Adrenal gland (tissue), 12 donors: ENCODE measurements around the gene TSKU. TPM values are rescaled to one million over a fixed set of nuclear protein-coding genes. Genes with fewer than 3 reads are reported as not detected.
A peak's percentile ranks its signal among the peaks of the same experiment; 100 is the strongest.

Source experiments
- DNase-seq, 7 donors: peaks; one replicate each; pipeline ENCODE4 v3.0.0-alpha.2; 2019 to 2020
- H3K27ac ChIP-seq, 5 donors: fragments of 200-600 bp; sonication (generic) in 4 of 5; 1 replicate in 3 of 5; 2 replicates in 2 of 5; pipeline versions ENCODE4 v1.5.1 to v1.8.0; 2016 to 2020; ENCODE audit warnings: mild to moderate bottlenecking in 1 of 5
- H3K27me3 ChIP-seq: fragments of 200-600 bp; 2 replicates; pipeline ENCODE4 v1.8.0; 2021
- H3K36me3 ChIP-seq, 2 donors: fragments of 200-600 bp; replicated peaks in 1 of 2; 1 replicate in 1 of 2; 2 replicates in 1 of 2; pipeline versions ENCODE4 v1.5.1 to v1.8.0; 2018 to 2022
- H3K4me1 ChIP-seq, 2 donors: fragments of 200-600 bp; replicated peaks in 1 of 2; 1 replicate in 1 of 2; 2 replicates in 1 of 2; pipeline versions ENCODE4 v1.5.1 to v1.8.0; 2018 to 2021
- H3K4me3 ChIP-seq, 4 donors: fragments of 200-600 bp; sonication (generic) in 3 of 4; one replicate each; pipeline ENCODE4 v1.5.1; 2016 to 2018
- H3K9me3 ChIP-seq, 3 donors: fragments of 200-600 bp; sonication (generic) in 1 of 3; replicated peaks in 1 of 3; 1 replicate in 2 of 3; 2 replicates in 1 of 3; pipeline versions ENCODE4 v1.5.1 to v1.8.0; 2016 to 2021
- CTCF ChIP-seq, 6 experiments: fragments of 450-650 bp in 4 of 6; fragments of 200-600 bp in 2 of 6; sonication (generic) in 1 of 6; IDR thresholded peaks; 1 replicate in 5 of 6; 2 replicates in 1 of 6; pipeline versions ENCODE4 v1.5.1 to v1.8.0; 2016 to 2021; ENCODE audit warnings: antibody characterized with exemption in 6 of 6, mild to moderate bottlenecking in 2 of 6, moderate library complexity in 1 of 6
- POLR2A ChIP-seq, 2 donors: fragments of 450-650 bp; IDR thresholded peaks; one replicate each; pipeline ENCODE4 v1.6.1; 2017; ENCODE audit warnings: antibody characterized with exemption in 2 of 2, mild to moderate bottlenecking in 2 of 2, moderate library complexity in 1 of 2
- WGBS, 4 donors: extraction: QIAGEN DNeasy Blood & Tissue Kit in 2 of 4; methylation state at CpG; one replicate each; pipeline versions ENCODE4 v1.1.5 to v1.1.7; 2013 to 2017; 5-methylcytosine and 5-hydroxymethylcytosine counted together
- intact Hi-C, 2 donors: fragments of 100-400 bp; cut with DNase I; formaldehyde crosslinking; loops; one replicate each; pipeline versions ENCODE4 v1.14.1 to v1.15.0; 2022 to 2023
- polyA plus RNA-seq, 3 donors: library from polyadenylated mRNA; stranded (reverse); fragments of 200-250 nt in 2 of 3; fragments of 350-450 nt in 1 of 3; fragmentation: Illumina TruSeq in 1 of 3; extraction: RNeasy Lipid Tissue Mini Kit (QIAGEN cat#74804) in 1 of 3; gene quantifications; one replicate each; pipeline ENCODE4 v1.2.3, GENCODE V29; 2013 to 2014
- total RNA-seq, 9 donors: library from RNA; depleted of rRNA in 4 of 9; stranded (reverse); fragments of >200 nt in 4 of 9; fragments of 120-200 nt in 1 of 9; fragmentation: NEBNext Ultra II Directional in 1 of 9; extraction: Animal tissue kit (Norgen Biotek cat#: 25700) in 1 of 9; gene quantifications; one replicate each; pipeline versions ENCODE4 v1.1.0 to v1.2.4, GENCODE V29; 2013 to 2023
- donor health status: healthy with polysubstance abuse.
- donor health status: Bipolar disorder and iron deficiency.
- donor health status: DM: yes; HTN: yes; CAD: no.
- donor health status: DM: no; HTN: no; CAD: no.
- donor health status: DM: no; HTN: no; CAD: no.
- donor health status: DM: yes; HTN: yes; CAD: no.

TSKU gene
- total and polyA plus RNA-seq, 12 donors, result 6.7 to 129 (median 12.7) TPM

- 76 to 87% (median 84%) methylated on average over 1 of the region's 1 CpG for WGBS, 4 donors
- TF ChIP-seq CTCF (IDR thresholded peaks at IDR 0.05), result no peak
- no peak for TF ChIP-seq POLR2A (IDR thresholded peaks at IDR 0.05)
Measured at GRCh38 chr11:76822406-76822805, 39.2 kb downstream of the TSKU start.

GRCh38 chr11:76823481-76824028 is 40.4 kb downstream of the TSKU start:
- H3K4me3 ChIP-seq, result no peak overlapping the region
- TF ChIP-seq POLR2A (IDR thresholded peaks at IDR 0.05), result no peak
- TF ChIP-seq CTCF (IDR thresholded peaks at IDR 0.05), result no peak
- peaks cover 0 to 15% of the 10 kb centered on the region in 2 donors for H3K4me1 ChIP-seq
- DNase-seq, result peak in 3 of 7 donors; percentile 27 to 67 (median 32)
- H3K27me3 ChIP-seq, result no peaks in the 10 kb centered on the region
- H3K27ac ChIP-seq, result peak overlapping the region in 3 of 5 donors; percentile 24 to 67 (median 65)
- WGBS, 4 donors, result 62 to 66% (median 64%) methylated on average over 9 of the region's 9 CpGs
- no peaks in the 10 kb centered on the region for H3K36me3 ChIP-seq
- H3K9me3 ChIP-seq, result no peaks in the 10 kb centered on the region
- intact Hi-C loops, result no loop called here

More at GRCh38 chr11:76822406-76822805, 39.2 kb downstream of the TSKU start:
- H3K27ac ChIP-seq, result no peak overlapping the region
- intact Hi-C loops, result no loop called here
- H3K4me1 ChIP-seq, result peaks cover 0 to 15% of the 10 kb centered on the region in 2 donors
- no peak for DNase-seq
- no peaks in the 10 kb centered on the region for H3K36me3 ChIP-seq
- H3K27me3 ChIP-seq, result no peaks in the 10 kb centered on the region
- no peak overlapping the region for H3K4me3 ChIP-seq
- no peaks in the 10 kb centered on the region for H3K9me3 ChIP-seq

- DNase-seq, result no peak
- intact Hi-C loops, result no loop called here
- Histone ChIP-seq H3K36me3 (no peaks in the 10 kb centered on the region), H3K9me3 (no peaks in the 10 kb centered on the region), H3K27ac (peak overlapping the region in 3 of 5 donors; percentile 24 to 66 (median 65)), H3K4me1 (peaks cover 0 to 15% of the 10 kb centered on the region in 2 donors), H3K4me3 (no peak overlapping the region), H3K27me3 (no peaks in the 10 kb centered on the region)
- no peak for TF ChIP-seq POLR2A (IDR thresholded peaks at IDR 0.05)
- no peak for TF ChIP-seq CTCF (IDR thresholded peaks at IDR 0.05)
- whole genome bisulfite sequencing, 4 donors, result 66 to 80% (median 67%) methylated on average over 9 of the region's 9 CpGs
Measured at GRCh38 chr11:76824083-76824939, 41.2 kb downstream of the TSKU start.

DNA sequence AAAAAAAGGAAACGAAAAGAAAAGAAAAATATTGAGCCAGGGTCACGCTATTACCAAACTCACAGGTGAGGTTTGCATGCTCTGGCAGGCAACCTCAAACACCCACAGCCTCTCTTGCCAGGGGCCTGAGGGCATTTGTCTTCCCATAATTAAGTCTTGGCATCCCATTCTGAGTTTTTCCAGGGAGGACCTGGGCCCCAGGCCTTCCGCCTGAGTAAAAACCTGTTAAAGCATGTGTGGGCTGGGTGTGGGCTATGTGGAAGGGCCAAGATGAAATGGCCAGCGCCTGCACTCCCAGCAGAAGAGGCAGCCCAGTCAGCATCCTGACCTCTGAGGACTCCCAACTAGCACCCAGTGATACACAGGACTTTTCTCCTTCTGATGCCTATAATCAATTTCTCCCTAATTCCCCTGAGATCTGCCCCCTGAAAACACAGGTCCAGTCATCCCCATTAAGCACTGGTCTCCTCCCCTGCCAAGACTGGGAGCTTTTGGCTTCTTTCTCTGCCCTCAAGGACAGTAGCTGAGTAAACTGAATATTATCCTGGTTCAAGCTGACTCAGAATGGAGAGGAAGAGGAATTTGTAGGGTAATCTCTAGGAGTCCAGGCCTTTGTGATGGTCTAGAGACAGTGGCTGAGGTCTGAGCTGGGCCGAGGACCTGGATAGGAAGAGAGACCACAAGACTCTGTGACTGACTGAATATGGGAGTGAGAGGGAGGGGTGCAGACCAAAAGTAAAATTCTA is 42.0 kb downstream of the TSKU start:
- H3K27ac ChIP-seq, result peak overlapping the region in 3 of 5 donors; percentile 13 to 38 (median 34)

More for the DNA sequence above, 42.0 kb downstream of the TSKU start:
- Histone ChIP-seq H3K4me3 (no peak overlapping the region), H3K9me3 (no peaks in the 10 kb centered on the region), H3K27me3 (no peaks in the 10 kb centered on the region), H3K36me3 (no peaks in the 10 kb centered on the region), H3K4me1 (peaks cover 0 to 15% of the 10 kb centered on the region in 2 donors)
- intact Hi-C loops, result no loop called here
- 65 to 82% (median 78%) methylated on average over 5 of the region's 5 CpGs for WGBS, 4 donors
- TF ChIP-seq CTCF (IDR thresholded peaks at IDR 0.05) (no peak), POLR2A (IDR thresholded peaks at IDR 0.05) (no peak)
- no peak for DNase-seq
